Activated naive CD8-positive, alpha-beta T cell treated with anti-CD3 and anti-CD28 coated beads for 36 hours (primary cell): ENCODE results near the gene TMCO4. TPM values are rescaled to one million over a fixed set of nuclear protein-coding genes. Genes with fewer than 3 reads are reported as not detected.

ENCODE experiments used
- DNase-seq: peaks from one replicate; pipeline ENCODE4 v3.0.0; 2021
- H3K27ac Mint-ChIP-seq: one replicate; pipeline ENCODE4 v1.8.0; 2022; ENCODE audit warnings: mild to moderate bottlenecking, moderate library complexity, mixed read lengths
- H3K27me3 Mint-ChIP-seq: one replicate; pipeline ENCODE4 v1.8.0; 2022; ENCODE audit warnings: mild to moderate bottlenecking, mixed read lengths
- H3K36me3 Mint-ChIP-seq: one replicate; pipeline ENCODE4 v1.8.0; 2021; ENCODE audit warnings: mild to moderate bottlenecking, mixed read lengths
- H3K4me1 Mint-ChIP-seq: one replicate; pipeline ENCODE4 v1.8.0; 2021; ENCODE audit warnings: mixed read lengths
- H3K4me3 Mint-ChIP-seq: one replicate; pipeline ENCODE4 v1.8.0; 2022; ENCODE audit warnings: mild to moderate bottlenecking, moderate library complexity, mixed read lengths
- H3K9me3 Mint-ChIP-seq: one replicate; pipeline ENCODE4 v1.8.0; 2022; ENCODE audit warnings: mixed read lengths
- total RNA-seq, 2 experiments: library from RNA; stranded (reverse); gene quantifications; one replicate each; pipeline ENCODE4 v1.2.3, GENCODE V29; 2021

TMCO4 gene
- total RNA-seq, 2 experiments from 2014 or later, result 12.5 to 13.9 TPM

GRCh38 chr1:19756480-19756879 is 43.2 kb downstream of the TMCO4 start:
- H3K9me3 Mint-ChIP-seq, result no peaks in the 10 kb centered on the region
- DNase-seq, result no peak
- H3K4me1 Mint-ChIP-seq, result no peaks in the 10 kb centered on the region
- peaks cover 2% of the 10 kb centered on the region for H3K36me3 Mint-ChIP-seq
- no peak overlapping the region for H3K4me3 Mint-ChIP-seq
- no peak overlapping the region for H3K27ac Mint-ChIP-seq
- no peaks in the 10 kb centered on the region for H3K27me3 Mint-ChIP-seq

- no peak for DNase-seq
- Mint-ChIP-seq H3K4me3 (no peak overlapping the region), H3K4me1 (no peaks in the 10 kb centered on the region), H3K36me3 (peaks cover 8% of the 10 kb centered on the region), H3K9me3 (no peaks in the 10 kb centered on the region), H3K27ac (no peak overlapping the region), H3K27me3 (no peaks in the 10 kb centered on the region)
These were observed 45.2 kb downstream of the TMCO4 start for GRCh38 chr1:19754482-19754881.

- no peak overlapping the region for H3K4me3 Mint-ChIP-seq
- no peak for DNase-seq
- H3K9me3 Mint-ChIP-seq, result no peaks in the 10 kb centered on the region
- no peaks in the 10 kb centered on the region for H3K27me3 Mint-ChIP-seq
- no peaks in the 10 kb centered on the region for H3K4me1 Mint-ChIP-seq
- no peak overlapping the region for H3K27ac Mint-ChIP-seq
- peaks cover 8% of the 10 kb centered on the region for H3K36me3 Mint-ChIP-seq
These were observed 47.5 kb downstream of the TMCO4 start for GRCh38 chr1:19752083-19752696.

GRCh38 chr1:19750882-19751276 is 48.8 kb downstream of the TMCO4 start:
- Mint-ChIP-seq H3K4me1 (no peaks in the 10 kb centered on the region), H3K27me3 (no peaks in the 10 kb centered on the region), H3K27ac (no peak overlapping the region), H3K36me3 (peaks cover 14% of the 10 kb centered on the region), H3K9me3 (no peaks in the 10 kb centered on the region), H3K4me3 (no peak overlapping the region)
- no peak for DNase-seq

DNA sequence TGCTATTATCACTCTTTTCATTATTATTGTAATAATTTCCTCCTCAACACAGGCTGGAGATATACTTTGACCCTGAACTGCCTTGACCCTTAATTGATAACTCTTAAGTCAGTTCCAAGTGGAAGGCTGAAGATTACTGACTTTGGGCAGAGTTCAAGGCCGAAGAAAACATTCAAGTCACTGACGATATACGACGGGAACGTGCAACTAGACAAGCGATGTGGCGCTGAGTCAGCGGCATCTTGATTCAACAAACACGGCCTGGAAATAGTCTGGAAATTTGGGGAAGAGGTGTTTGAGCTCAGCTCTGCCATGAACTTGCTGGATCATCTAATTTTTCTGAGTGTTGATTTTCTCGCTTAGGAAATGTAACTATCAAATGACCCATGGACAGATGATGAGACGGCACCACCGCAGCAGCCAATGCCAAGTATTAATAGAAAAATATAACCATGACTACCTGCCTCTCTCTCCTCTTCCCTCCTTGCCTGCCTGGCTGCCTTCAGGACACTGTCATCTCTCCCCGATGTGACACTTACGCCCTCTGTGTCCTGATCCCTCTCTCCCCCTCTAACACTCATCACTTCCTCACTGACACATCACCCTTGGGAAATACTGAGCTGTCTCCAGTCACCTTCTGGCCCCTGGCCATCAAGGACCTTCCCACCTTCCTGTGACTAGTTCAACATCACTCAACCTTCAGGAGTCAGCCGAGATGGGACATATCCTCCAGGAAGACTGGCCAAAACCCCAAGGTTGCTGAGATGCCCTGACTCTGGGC is 49.4 kb downstream of the TMCO4 start:
- H3K4me3 Mint-ChIP-seq, result no peak overlapping the region
- H3K27ac Mint-ChIP-seq, result no peak overlapping the region
- no peaks in the 10 kb centered on the region for H3K9me3 Mint-ChIP-seq
- H3K27me3 Mint-ChIP-seq, result no peaks in the 10 kb centered on the region
- no peaks in the 10 kb centered on the region for H3K4me1 Mint-ChIP-seq
- peaks cover 14% of the 10 kb centered on the region for H3K36me3 Mint-ChIP-seq
- no peak for DNase-seq

GRCh38 chr1:19749685-19750084 is 50.0 kb downstream of the TMCO4 start:
- DNase-seq, result no peak
- H3K9me3 Mint-ChIP-seq, result no peaks in the 10 kb centered on the region
- no peak overlapping the region for H3K27ac Mint-ChIP-seq
- no peak overlapping the region for H3K4me3 Mint-ChIP-seq
- peaks cover 15% of the 10 kb centered on the region for H3K36me3 Mint-ChIP-seq
- no peaks in the 10 kb centered on the region for H3K27me3 Mint-ChIP-seq
- no peaks in the 10 kb centered on the region for H3K4me1 Mint-ChIP-seq

- DNase-seq, result no peak
- Mint-ChIP-seq H3K4me3 (no peak overlapping the region), H3K4me1 (no peaks in the 10 kb centered on the region), H3K9me3 (no peaks in the 10 kb centered on the region), H3K36me3 (peaks cover 18% of the 10 kb centered on the region), H3K27me3 (no peaks in the 10 kb centered on the region), H3K27ac (no peak overlapping the region)
These were observed 52.0 kb downstream of the TMCO4 start for GRCh38 chr1:19747761-19748160.

GRCh38 chr1:19744886-19745285 is 54.8 kb downstream of the TMCO4 start:
- Mint-ChIP-seq H3K4me3 (no peak overlapping the region), H3K27ac (no peak overlapping the region), H3K9me3 (no peaks in the 10 kb centered on the region), H3K4me1 (no peaks in the 10 kb centered on the region), H3K27me3 (no peaks in the 10 kb centered on the region), H3K36me3 (peaks cover 20% of the 10 kb centered on the region)
- no peak for DNase-seq

DNA sequence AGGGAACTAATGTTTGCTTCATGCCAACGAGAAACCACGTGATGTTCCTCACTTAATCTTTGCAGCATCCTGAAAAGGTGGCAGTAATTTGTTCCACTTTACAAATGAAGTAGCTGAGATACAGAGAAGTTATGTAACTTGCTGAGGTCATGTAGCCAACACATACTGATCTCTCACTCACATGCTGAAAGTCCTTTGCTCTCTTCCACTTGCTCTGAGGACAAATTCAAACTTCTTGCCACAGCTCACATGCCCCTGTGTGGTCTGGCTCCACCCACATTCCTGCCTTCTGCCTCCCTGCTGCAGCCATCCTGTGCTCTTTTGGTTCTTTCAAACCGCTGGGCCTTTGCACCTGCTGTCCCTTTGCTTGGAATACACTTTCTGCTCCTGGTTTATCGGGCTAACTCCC is 55.4 kb downstream of the TMCO4 start:
- no peaks in the 10 kb centered on the region for H3K4me1 Mint-ChIP-seq
- peaks cover 25% of the 10 kb centered on the region for H3K36me3 Mint-ChIP-seq
- H3K27me3 Mint-ChIP-seq, result no peaks in the 10 kb centered on the region
- H3K27ac Mint-ChIP-seq, result no peak overlapping the region
- H3K4me3 Mint-ChIP-seq, result no peak overlapping the region
- H3K9me3 Mint-ChIP-seq, result no peaks in the 10 kb centered on the region
- no peak for DNase-seq

DNA sequence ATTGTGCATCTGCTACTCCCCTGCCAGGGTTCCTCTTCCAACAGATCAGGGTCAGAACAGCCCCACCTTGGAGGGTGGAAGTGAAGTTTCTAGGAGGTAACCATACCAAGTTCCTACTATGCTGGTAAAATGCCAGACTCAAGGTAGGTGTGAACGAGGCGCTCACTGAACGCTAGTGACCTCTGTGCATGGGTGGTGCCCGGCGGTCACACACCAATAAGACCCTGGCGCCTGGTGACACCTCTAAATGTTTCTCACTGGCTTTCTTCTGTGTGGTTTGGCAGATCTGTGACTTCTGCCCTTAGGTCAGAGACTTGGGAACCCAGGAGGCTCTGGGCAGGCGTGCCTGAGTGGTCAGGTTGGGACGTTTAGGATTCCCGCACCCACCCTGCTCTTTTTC is 55.9 kb downstream of the TMCO4 start:
- H3K9me3 Mint-ChIP-seq, result peaks cover 5% of the 10 kb centered on the region
- no peak overlapping the region for H3K4me3 Mint-ChIP-seq
- H3K4me1 Mint-ChIP-seq, result no peaks in the 10 kb centered on the region
- no peak overlapping the region for H3K27ac Mint-ChIP-seq
- DNase-seq, result no peak
- H3K27me3 Mint-ChIP-seq, result no peaks in the 10 kb centered on the region
- peaks cover 31% of the 10 kb centered on the region for H3K36me3 Mint-ChIP-seq

GRCh38 chr1:19743180-19743579 is 56.5 kb downstream of the TMCO4 start:
- no peak for DNase-seq
- Mint-ChIP-seq H3K27ac (no peak overlapping the region), H3K9me3 (peaks cover 5% of the 10 kb centered on the region), H3K36me3 (peaks cover 33% of the 10 kb centered on the region), H3K4me3 (no peak overlapping the region), H3K27me3 (no peaks in the 10 kb centered on the region), H3K4me1 (no peaks in the 10 kb centered on the region)

GRCh38 chr1:19739628-19740027 is 60.1 kb downstream of the TMCO4 start:
- peaks cover 27% of the 10 kb centered on the region for H3K36me3 Mint-ChIP-seq
- peaks cover 5% of the 10 kb centered on the region for H3K9me3 Mint-ChIP-seq
- H3K4me1 Mint-ChIP-seq, result no peaks in the 10 kb centered on the region

DNA sequence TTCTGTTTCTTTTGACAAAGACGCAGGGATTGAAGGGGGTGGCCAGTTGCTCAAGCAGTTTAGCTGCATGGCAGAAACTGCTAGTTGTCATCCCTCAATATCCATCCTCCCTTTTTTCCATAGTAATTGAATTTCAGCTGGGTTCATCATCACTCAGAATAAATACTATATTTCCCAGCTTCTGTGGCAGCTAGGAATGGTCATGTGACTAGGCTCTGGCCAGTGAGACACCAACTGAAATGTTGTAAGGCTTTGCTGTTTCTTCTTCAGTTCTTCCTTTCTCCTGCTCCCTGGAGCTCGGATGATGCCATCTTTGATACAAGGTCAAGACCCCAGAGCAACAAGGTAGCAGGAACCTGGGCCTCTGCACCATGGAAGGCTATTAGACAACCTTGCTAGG is 61.0 kb downstream of the TMCO4 start:
- H3K4me1 Mint-ChIP-seq, result no peaks in the 10 kb centered on the region
- no peak overlapping the region for H3K4me3 Mint-ChIP-seq
- no peak overlapping the region for H3K27ac Mint-ChIP-seq

More at GRCh38 chr1:19739628-19740027, 60.1 kb downstream of the TMCO4 start:
- Mint-ChIP-seq H3K27me3 (no peaks in the 10 kb centered on the region), H3K4me3 (no peak overlapping the region), H3K27ac (no peak overlapping the region)
- no peak for DNase-seq

GRCh38 chr1:19738076-19738475 is 61.6 kb downstream of the TMCO4 start:
- no peak overlapping the region for H3K4me3 Mint-ChIP-seq

More for the DNA sequence above, 61.0 kb downstream of the TMCO4 start:
- Mint-ChIP-seq H3K9me3 (peaks cover 5% of the 10 kb centered on the region), H3K36me3 (peaks cover 24% of the 10 kb centered on the region), H3K27me3 (no peaks in the 10 kb centered on the region)
- DNase-seq, result no peak

DNA sequence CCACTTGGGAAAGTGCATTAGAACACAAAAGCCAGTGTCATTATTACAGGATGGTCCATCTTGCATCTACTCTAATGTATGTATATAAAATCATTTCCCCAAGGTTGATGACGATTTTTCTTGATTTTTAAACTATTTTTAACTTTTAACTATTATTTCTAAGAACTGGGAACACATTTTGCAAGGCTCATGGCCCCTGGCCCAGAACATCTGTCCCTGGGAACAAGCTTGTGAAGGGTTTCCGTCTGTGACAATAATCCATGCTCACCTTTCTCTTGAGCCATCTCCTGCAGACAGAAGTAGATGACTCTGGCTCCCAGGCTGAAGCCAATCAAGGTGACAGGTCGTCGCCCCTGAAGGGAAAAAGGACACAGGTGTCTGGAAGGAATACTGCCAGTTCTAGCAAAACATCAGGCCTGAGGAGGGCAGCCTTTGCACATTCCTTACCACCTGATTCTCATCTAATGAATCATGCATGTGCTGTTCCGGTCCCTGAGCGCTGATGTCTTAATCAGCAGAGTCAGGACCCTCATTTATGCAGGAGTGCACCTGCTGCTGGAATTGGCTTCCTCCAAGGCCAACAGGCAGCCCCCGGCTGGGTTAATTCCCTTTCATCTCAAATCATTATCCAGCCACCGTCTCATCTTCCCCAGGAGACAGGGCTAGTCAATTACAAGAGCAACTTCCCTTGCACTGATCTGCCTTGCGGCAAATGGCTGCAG is 62.5 kb downstream of the TMCO4 start:
- DNase-seq, result no peak
- Mint-ChIP-seq H3K4me1 (no peaks in the 10 kb centered on the region), H3K4me3 (no peak overlapping the region), H3K36me3 (peaks cover 29% of the 10 kb centered on the region), H3K27ac (no peak overlapping the region), H3K27me3 (no peaks in the 10 kb centered on the region), H3K9me3 (peaks cover 5% of the 10 kb centered on the region)

More at GRCh38 chr1:19738076-19738475, 61.6 kb downstream of the TMCO4 start:
- DNase-seq, result no peak
- H3K4me1 Mint-ChIP-seq, result no peaks in the 10 kb centered on the region
- peaks cover 5% of the 10 kb centered on the region for H3K9me3 Mint-ChIP-seq
- no peak overlapping the region for H3K27ac Mint-ChIP-seq
- no peaks in the 10 kb centered on the region for H3K27me3 Mint-ChIP-seq
- H3K36me3 Mint-ChIP-seq, result peaks cover 29% of the 10 kb centered on the region
